CD4-positive, alpha-beta T cell treated with Interleukin-17A for 4 hours (primary cell): ENCODE results near the gene SETD7.
A peak's percentile ranks its signal among the peaks of the same experiment; 100 is the strongest.
"Not testable (repeated sequence)": the region's sequence is repeated elsewhere in the genome, so short reads cannot be mapped to it uniquely, and the experiment has no call there.

Source experiments
- DNase-seq: peaks from one replicate; pipeline ENCODE4 v3.0.0-alpha.2; 2020; ENCODE audit warnings: mixed read lengths

SETD7 gene

DNA sequence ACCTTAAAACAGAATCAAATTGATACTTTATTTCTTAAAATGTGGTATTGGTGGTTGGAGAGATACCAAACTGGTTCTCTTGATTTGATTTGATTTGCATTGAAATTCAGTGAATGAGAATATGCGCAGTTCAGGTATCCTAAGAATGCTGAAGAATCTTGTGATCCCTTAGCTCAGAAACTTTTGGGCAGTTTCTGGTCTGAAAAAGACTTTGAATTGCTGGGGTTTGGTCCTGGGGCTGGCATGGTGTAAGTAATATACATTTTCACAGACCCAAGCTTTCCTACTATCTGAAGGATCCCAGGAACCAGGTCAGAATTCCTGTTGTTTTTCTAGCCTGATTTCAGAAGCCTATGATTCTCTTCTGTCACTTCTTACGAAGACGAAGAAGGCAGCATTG is 95.5 kb downstream of the SETD7 start:
- DNase-seq = no peak

DNA sequence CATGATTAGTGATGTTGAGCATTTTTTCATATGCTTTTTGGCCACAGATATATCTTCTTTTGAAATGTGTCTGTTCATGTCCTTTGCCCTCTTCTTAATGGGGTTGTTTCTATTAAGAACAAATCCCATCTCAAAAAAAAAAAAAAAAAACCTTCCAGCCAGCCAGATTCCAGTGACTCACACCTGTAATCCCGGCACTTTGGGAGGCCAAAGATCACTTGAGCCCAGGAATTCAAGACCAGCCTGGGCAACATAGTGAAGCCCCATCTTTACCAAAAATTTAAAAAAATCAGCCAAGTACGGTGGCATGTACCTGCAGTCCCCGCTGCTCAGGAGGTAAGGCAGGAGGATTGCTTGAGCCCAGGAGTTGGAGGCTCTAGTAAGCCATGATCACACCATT is 97.0 kb downstream of the SETD7 start:
- no peak for DNase-seq

DNA sequence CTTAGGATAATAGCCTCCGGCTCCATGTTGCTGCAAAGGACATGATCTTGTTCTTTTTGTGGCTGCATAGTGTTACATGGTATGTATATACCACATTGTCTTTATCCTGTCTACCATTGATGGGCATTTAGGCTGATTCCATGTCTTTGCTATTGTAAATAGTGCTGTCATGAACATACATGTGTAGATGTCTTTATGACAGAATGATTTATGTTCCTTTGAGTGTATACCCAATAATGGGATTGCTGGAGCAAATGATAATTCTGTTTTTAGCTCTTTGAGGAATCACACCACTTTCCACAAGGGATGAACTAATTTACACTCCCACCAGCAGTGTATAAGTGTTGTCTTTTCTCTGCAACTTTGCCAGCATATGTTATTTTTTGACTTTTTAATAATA is 97.5 kb downstream of the SETD7 start:
- no peak for DNase-seq

DNA sequence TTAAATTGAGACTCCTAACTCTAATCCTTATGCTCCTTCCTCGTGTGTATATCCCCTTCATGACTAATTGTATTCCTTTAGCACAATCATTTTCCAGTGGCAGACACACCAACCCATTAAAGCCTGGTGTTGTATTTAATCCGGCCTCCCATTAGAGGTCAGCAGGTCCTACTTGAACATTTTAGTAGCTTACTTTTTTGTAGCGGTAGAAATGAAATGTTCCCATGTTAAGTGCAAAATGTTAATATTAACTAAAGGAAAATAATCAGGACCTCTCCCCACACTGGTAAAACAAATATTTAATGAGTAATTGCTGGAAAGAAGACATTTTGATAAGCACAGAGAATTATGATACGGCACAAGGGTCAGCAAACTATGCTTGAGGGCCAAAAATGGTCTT is 98.7 kb downstream of the SETD7 start:
- no peak for DNase-seq

DNA sequence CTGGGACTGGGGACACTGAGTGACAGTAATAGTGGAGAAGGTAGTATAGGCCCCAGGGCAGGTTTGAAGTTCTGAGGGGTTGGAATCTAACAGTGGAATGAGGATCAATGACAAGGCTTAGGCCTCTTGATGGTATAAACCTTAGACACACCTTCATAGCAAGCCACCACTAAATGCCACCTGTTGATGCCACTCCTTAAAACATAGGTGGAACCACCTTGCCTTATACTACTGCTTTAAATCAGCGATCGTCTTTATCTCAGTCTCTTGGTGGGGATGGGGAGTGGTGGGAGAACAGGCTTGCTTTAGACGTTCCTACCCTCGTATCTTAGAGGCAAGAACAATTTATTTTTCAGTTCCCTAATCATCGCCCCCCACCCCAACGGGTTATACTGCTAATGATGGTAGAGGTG is 100.9 kb downstream of the SETD7 start:
- no peak for DNase-seq

DNA sequence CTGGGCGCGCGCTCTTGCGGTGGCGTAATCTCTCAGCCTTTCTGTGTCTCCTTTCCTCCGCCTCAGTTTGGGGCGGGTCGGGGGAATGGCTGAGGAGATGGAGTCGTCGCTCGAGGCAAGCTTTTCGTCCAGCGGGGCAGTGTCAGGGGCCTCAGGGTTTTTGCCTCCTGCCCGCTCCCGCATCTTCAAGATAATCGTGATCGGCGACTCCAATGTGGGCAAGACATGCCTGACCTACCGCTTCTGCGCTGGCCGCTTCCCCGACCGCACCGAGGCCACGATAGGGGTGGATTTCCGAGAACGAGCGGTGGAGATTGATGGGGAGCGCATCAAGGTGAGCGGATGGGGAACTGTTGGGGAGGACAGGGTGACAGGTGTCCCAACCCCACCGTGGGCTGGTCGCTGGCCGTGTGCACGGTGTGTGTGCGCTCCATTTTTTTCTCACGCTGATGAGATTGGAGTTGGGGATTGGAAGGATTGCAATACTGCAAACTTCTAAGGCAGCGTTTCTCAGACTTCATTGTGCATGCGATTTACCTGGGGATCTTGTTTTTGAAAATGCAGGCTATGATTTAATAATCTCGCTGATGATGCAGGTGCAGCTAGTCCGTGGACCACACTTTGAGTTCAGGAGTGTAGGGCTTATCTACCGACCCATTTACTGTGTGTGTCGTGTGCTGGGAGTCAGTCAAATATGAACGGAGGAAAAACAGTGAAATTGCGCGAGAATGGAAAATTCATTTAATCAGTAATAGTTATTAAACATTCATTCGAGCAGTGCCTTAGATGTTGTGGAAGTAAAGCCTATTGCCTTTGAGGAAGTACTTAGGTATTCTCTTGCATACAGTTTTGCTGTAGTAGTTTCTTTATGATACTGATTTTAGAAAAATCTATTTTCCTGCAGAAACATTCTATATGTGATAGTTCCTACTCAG is 101.6 kb downstream of the SETD7 start, which contains the start of gene RAB33B:
Gene RAB33B, plus strand, starts transcription at position 11 of the 935 bp plus-strand sequence. Its CDS starts 75 bp downstream, at position 86.
- no peak for DNase-seq

DNA sequence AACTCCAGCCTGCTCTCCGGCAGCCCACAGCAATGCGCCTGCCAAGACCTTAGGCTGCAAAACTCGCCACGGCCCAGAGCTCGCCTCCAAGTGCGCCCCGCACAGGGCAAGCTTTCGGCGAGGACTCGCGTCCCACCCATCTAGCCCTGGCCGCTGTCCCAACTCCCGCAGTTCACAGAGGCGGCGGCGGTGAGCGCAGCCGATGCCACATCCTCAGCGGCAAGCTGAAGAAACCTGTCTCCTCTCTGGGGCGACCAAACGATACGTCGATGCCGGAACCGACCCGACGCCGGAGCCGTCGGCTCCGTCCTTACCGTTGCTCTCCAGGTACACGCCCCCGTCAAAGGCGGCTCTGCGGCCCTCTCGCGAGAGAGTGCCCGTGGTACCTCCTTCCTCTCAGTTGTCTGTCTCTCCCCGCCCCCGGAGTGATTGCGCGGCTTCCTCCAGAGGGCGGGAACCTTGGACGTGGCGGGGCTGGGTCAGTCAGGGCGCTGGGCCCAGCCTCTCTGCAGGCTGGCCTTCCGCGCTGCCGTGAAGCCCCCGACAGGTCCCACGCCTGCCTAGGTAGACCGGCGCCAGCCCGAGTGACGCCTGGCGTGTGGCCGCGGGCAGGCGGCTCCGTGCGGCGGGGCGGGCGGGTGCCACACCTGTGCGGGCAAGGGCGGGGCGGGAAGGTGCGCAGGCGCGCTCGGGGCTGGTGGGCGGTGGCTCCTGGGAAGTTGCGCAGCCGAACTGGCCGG is 102.5 kb downstream of the SETD7 start:
- peak; percentile 97 for DNase-seq

DNA sequence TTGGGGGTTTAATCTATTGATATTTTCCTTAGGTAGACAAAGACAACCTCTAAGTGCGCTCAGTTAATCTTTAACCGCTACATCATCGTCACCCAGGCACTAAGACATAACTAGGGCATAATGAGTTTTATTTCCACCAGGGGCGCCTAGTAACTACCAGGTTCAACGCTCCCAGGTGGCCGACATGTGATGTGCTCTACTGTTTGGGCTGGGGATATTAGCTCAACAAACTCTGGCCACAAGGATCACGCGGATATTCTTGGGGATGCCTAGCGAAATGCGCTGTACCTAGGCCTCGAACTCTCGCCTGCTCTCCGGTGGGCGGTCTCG is 103.0 kb downstream of the SETD7 start:
- DNase-seq = peak; percentile 74

DNA sequence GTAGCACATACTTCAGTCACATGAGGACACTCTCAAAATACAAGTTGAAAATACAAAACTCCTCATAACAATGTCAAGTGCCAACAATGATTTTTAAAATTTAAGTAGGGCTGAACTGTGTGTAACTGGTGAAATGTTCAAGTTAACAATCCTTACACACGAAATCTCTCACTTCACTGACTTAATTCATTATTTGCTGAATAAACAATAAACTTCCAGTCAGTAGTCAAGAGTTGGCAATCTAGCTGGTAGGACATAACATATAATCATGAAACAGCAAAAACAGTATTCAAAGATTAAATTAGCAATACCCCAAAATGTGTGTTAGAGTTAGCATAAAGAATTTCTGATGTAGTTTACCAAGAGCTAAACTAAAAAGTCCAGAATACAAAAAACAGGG is 104.0 kb downstream of the SETD7 start:
- DNase-seq = no peak

DNA sequence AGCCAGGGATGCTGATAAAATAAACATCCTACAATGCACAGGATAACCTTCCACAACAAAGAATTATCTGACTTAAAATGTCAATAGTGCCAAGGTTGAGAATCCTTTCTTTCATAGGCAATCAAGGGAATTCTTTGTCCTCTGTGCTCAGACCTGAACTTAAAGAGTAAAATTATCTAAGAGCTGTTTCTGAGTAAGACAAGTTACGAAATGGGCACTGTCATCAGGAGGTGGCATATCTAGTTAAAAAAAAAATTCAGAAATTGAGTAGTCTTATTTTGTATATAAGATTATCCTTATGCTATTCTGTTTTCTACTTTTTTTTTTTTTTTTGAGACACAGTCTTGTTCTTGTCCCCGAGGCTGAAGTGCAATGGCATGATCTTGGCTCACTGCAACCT is 105.4 kb downstream of the SETD7 start:
- no peak for DNase-seq

DNA sequence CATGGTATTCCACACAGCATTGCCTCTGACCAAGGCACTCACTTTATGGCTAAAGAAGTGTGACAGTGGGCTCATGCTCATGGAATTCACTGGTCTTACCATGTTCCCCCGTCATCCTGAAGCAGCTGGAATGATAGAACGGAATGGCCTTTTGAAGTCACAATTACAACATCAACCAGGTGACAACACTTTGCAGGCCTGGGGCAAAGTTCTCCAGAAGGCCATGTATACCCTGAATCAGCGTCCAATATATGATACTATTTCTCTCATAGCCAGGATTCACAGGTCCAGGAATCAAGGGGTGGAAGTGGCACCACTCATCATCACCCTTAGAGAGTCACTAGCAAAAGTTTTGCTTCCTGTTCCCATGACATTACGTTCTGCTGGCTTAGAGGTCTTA is 108.9 kb downstream of the SETD7 start:
- not testable (repeated sequence) for DNase-seq
